ENCODE data around the gene LILRB2.
"Not testable (repeated sequence)": the region's sequence is repeated elsewhere in the genome, so short reads cannot be mapped to it uniquely, and the experiment has no call there.

The LILRB2 gene

GRCh38 chr19:54275951-54276350 lies 5.0 kb downstream of the LILRB2 start:
- no peak for DNase-seq (ENCODE audit: extremely low read depth in 1 of 2, low read depth in 1 of 2)

- not testable (repeated sequence) for DNase-seq (ENCODE audit: extremely low read depth in 1 of 2, low read depth in 1 of 2)
Measured at GRCh38 chr19:54274516-54274915, 6.4 kb downstream of the LILRB2 start.

- DNase-seq (ENCODE audit: extremely low read depth in 1 of 2, low read depth in 1 of 2) = no peak
Measured at GRCh38 chr19:54273821-54274220, 7.1 kb downstream of the LILRB2 start.

- not testable (repeated sequence) for DNase-seq (ENCODE audit: extremely low read depth in 1 of 2, low read depth in 1 of 2)
Measured at GRCh38 chr19:54272181-54272580, 8.7 kb downstream of the LILRB2 start.

- DNase-seq (ENCODE audit: extremely low read depth in 1 of 2, low read depth in 1 of 2) = not testable (repeated sequence)
Measured at GRCh38 chr19:54271587-54271986, 9.3 kb downstream of the LILRB2 start.

- no peak for DNase-seq (ENCODE audit: extremely low read depth in 1 of 2, low read depth in 1 of 2)
Measured at GRCh38 chr19:54271106-54271505, 9.8 kb downstream of the LILRB2 start.

- DNase-seq (ENCODE audit: extremely low read depth in 1 of 2, low read depth in 1 of 2) = no peak
Measured at GRCh38 chr19:54268936-54269335, 12.0 kb downstream of the LILRB2 start.

- DNase-seq (ENCODE audit: extremely low read depth in 1 of 2, low read depth in 1 of 2) = peak; percentile 28 to 54
Measured at GRCh38 chr19:54266133-54266532, 14.8 kb downstream of the LILRB2 start.

GRCh38 chr19:54262470-54262869 lies 18.4 kb downstream of the LILRB2 start:
- DNase-seq (ENCODE audit: extremely low read depth in 1 of 2, low read depth in 1 of 2) = no peak

GRCh38 chr19:54262066-54262465 lies 18.8 kb downstream of the LILRB2 start:
- DNase-seq (ENCODE audit: extremely low read depth in 1 of 2, low read depth in 1 of 2) = no peak

GRCh38 chr19:54257116-54257480 lies 23.8 kb downstream of the LILRB2 start, which contains the start of gene LILRB5:
Gene LILRB5, minus strand, starts transcription at chr19:54257273. Its CDS starts 80 bp downstream, at chr19:54257193.
- DNase-seq (ENCODE audit: extremely low read depth in 1 of 2, low read depth in 1 of 2) = no peak

- DNase-seq (ENCODE audit: extremely low read depth in 1 of 2, low read depth in 1 of 2) = no peak
Measured at GRCh38 chr19:54256250-54257115, 24.4 kb downstream of the LILRB2 start.

GRCh38 chr19:54255105-54255775 lies 25.7 kb downstream of the LILRB2 start:
- DNase-seq (ENCODE audit: extremely low read depth in 1 of 2, low read depth in 1 of 2) = no peak

- no peak for DNase-seq (ENCODE audit: extremely low read depth in 1 of 2, low read depth in 1 of 2)
Measured at GRCh38 chr19:54254195-54254906, 26.6 kb downstream of the LILRB2 start.

GRCh38 chr19:54253331-54254194 lies 27.3 kb downstream of the LILRB2 start:
- no peak for DNase-seq (ENCODE audit: extremely low read depth in 1 of 2, low read depth in 1 of 2)

- no peak for DNase-seq (ENCODE audit: extremely low read depth in 1 of 2, low read depth in 1 of 2)
Measured at GRCh38 chr19:54252845-54253244, 28.1 kb downstream of the LILRB2 start.

GRCh38 chr19:54252243-54252642 lies 28.7 kb downstream of the LILRB2 start:
- DNase-seq (ENCODE audit: extremely low read depth in 1 of 2, low read depth in 1 of 2) = no peak

GRCh38 chr19:54248016-54248601 lies 32.8 kb downstream of the LILRB2 start:
- no peak for DNase-seq (ENCODE audit: extremely low read depth in 1 of 2, low read depth in 1 of 2)

- no peak for DNase-seq (ENCODE audit: extremely low read depth in 1 of 2, low read depth in 1 of 2)
Measured at GRCh38 chr19:54247106-54247930, 33.6 kb downstream of the LILRB2 start.
